HG02571 (cell line): ENCODE measurements around the gene PAQR8.
"Not testable (repeated sequence)": the region's sequence is repeated elsewhere in the genome, so short reads cannot be mapped to it uniquely, and the experiment has no call there.

Source experiments
- ATAC-seq: cut with Tn5 transposase; IDR thresholded peaks from one replicate; pipeline ENCODE4 v1.9.1; 2021; ENCODE audit warnings: mild to moderate bottlenecking, moderate library complexity; ENCODE audit not compliant: unreplicated experiment

The PAQR8 gene

DNA sequence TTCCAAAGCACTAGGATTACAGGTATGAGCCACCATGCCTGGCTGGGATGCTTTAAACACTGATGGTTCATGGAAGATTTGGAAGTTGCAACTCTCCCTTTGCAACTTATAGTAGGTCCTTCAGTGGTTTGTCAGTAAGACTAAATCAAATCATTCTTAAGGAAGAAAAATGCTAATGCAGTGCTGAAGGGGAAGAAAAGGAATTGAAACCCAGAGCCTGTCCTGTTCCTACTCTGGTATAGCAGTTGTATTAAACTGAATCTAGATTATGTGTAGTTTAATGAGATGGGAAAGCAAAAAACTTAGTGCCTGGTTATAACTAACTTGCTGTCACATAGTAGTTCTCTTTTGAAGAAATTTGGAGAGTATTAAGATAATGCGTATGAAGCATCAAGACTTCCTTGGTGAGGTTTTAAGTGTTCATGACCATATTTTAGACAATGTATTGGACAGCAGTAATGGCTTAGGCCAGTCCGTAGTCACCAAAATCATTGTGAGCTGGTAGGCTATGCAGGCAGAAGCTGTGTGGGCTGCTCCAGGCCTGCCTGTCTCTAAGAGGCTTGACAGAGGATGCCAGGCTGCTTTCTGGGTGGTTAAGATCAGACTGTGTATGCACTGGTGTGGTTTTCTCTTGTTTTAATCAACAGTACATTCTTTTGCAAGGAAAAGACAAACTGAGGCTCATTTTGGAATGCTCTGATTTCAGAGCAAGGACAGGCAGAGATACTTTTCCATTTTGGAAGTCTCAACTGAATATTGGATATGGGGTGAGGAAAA, 14.0 kb downstream of the PAQR8 start:
- no peak for ATAC-seq

DNA sequence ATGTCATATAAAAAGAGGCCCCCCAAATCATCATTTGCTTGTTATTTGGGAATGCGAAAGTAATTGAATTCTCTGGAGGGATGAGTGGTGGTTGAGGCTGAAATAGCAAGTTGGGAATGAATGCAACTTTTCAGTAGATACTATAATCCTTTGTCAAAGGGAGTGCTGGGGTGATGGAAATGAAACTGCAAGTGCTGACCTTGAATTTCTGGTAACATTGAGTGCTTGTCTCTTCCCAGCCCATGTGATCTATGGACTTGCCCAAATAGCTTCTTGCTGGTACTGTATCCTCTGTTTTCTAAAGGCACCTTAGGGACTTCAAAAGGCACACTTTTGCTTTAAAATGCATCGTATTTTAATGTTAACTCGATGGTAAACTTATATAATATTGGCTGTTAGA, 14.8 kb downstream of the PAQR8 start:
- ATAC-seq: no peak

DNA sequence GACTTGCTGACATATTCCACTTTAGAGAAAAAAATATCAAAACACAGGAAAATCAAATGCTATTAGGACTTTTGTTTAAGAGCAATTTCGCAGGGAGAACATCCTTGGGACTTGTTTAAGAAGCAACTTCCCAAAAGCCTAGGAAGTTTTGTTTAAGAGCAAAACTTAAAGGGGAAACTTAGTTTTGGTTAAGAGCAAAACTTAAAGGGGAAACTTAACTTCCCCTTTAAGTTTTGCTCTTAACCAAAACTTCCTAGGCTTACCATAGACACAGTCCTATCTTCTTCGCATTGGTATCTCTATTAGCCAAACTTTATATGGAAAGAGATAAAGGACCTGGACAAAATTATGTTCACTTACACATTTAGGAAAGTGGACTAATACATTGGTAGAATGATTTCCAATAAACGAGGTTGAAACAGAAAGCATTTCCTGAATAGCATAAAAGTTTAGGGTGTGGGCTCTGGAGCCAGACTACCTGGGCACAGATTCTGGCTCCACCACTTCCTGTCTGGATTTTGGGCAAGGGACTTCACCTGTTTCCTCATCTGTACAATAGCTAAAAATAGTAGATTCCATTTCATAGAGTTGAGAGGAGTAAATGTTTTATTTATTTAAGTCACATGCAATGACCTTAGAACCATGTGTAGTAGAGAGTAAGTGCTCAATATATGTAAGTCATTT, 15.7 kb downstream of the PAQR8 start:
- no peak for ATAC-seq

DNA sequence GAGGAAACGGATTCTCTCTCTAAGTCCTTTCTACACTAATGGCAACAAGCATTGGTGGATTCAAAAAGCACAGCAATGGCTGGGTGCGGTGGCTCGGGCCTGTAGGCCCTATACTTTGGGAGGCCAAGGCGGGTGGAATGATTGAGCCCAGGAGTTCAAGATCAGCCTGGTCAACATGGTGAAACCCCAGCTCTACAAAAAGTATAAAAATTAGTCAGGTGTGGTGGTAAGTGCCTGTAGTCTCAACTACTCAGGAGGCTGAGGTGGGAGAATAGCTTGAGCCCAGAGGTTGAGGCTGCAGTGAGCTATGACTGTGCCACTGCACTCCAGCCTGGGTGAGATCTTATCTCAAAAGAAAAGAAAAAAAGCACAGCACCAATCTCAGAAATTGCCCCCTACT, 19.3 kb downstream of the PAQR8 start:
- ATAC-seq: no peak

DNA sequence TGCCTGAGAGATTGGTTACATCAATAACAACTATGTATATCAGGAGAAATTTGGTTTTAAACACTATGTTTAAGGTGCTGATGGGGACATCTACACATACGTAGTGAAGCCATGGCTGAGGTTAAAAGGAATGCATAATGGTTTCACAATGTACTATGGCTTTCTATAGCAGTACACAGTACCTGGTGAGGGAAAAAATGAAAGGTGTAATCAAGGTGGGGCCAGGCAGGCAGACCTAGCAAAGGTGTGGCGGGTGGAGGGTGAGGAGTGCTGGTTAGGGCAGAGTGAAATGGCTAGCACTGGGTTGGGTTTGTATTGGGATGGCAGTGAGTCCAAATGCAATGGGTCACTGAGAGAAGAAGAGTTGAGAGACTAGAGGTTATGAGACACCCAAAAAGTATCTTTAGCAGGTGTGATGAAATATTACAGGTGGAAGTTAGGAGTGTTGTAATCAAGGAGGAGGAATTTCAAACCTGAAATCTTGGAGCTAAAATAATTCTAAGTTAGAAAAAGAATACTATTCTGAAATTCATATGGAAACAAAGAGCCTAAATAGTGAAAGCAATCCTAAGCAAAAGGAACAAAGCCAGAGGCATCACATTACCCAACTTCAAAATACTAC, 22.3 kb downstream of the PAQR8 start:
- ATAC-seq: no peak

DNA sequence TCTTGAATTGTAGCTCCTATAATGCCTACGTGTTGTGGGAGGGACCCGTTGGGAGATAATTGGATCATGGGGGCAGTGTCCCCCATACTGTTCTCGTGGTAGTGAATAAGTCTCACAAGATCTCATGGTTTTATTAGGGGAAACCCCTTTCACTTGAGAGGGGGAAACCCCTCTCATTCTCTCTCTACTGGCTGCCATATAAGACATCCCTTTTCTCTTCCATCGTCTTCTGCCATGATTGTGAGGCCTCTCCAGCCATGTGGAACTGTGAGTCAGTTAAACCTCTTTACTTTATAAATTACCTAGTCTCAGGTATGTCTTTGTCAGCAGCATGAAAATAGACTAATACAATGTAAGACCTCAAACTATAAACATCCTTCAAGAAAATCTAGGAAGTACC, 23.1 kb downstream of the PAQR8 start:
- no peak for ATAC-seq

DNA sequence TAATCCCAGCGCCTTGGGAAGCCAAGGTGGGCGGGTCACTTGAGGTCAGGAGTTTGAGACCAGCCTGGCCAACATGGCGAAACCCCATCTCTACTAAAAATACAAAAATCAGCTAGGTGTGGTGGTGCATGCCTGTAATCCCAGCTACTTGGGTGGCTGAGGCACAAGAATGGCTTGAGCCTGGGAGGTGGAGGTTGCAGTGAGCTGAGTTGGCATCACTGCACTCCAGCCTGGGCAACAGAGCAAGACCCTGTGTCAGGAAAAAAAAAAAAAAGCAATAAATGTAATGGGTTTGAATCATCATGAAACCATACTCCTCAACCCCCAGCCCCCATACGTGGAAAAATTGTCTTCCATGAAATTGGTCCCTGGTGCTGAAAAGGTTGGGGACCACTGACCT, 26.2 kb downstream of the PAQR8 start:
- not testable (repeated sequence) for ATAC-seq

DNA sequence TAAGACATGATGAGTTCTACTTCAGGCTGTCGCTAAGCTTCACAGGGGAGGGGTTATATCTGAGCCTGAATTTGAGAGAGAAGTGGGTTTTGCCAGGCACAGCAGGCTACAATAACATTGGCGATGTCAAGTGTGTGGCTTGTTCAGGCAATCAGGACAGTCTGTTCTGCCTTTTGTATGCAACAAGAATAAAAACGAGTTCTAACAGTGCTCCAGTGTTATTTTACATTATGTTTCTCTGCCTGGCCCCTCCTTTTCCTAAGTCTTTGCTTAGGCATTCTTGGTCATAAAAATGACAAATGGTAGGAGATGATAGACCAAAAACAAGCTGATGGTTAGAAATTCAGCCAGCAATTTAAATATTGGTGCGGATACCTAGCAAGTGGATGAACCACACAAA, 26.8 kb downstream of the PAQR8 start:
- ATAC-seq: no peak

DNA sequence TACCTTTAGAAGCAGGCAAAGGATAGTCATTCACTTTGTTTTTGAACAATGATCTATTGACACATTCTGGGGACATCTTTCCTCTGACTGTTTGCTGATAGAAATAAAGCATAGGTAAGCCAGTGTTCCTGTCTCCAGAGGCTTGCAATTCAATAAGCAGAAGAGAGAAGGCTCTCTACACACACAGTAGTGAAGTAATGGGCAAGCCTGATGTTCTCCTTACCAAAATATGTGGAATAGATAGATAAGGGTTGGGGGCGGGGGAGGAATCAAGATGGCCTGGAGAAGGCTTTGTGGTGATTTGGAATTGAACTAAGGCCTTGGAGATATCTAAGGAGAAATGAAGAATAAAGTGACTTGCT, 27.3 kb downstream of the PAQR8 start:
- no peak for ATAC-seq

DNA sequence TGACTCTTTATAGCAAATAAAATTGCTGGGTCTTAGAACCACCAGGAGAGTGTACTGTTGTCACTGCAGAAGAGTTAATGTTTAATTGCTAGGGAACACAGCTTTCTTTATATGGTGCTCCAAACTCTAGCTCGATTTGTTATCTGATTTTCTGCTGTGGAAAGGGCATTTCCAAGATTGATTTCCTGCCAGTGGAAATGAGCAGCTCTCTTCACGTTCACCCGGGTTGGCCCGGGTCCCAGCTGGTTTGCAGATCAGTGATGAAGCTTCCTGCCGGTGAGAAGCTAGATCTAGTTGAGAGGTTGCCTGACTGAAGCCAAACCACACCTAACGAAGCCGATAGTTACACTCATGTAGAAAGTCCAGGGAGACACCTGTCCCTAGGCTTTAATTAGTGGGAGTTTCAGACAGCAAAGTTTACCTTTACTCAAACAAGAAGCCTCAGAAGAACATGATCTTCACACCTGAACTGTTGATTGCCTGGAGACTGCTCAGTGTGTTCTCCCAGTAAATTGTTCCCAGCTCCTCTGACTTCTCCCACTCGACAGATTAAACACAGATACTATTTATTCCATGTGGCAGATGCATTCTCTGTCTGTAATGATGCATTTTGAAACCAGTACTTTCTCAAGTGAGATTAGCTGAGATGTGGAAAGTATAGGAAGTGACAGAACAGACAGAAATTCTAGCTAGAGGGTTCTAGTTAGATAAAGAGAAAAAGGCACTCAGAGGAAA, 27.8 kb downstream of the PAQR8 start:
- peak; percentile 55 for ATAC-seq

DNA sequence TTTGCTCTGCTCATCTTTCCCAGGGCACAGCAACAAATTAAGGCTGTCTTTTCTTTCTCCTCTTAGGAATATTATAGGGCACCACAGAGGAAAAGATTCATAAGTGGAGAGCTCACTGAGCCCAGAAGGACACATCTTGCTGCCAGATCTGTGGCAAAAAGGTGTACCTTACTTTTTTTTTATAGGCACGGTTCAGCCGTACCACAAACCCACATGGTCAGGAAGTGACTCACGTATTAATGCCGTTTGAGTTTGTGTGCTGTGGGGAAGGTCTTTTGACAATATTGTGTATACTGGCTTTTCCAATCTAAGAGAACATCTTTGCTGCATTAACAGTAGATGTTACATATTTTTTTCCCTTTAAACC, 28.4 kb downstream of the PAQR8 start:
- peak; percentile 31 for ATAC-seq

DNA sequence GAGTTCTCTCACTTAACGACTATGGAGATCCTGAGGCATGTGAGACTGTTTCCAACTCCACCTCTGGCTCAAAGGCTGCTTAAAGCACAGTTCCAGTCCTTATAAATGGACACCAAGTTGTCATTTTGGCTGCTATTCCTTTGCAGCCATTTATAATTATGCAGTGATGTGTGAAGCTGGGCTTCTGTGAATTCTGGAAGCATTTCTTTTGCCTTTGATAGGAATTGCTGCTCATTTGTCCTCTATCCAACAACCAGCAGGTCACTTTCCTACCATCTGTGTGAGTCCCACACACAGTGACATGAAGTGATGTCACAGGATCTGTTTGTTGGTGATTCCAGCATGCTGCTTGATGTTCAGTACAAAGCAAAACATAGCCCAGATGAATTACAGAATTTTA, 29.6 kb downstream of the PAQR8 start:
- no peak for ATAC-seq

DNA sequence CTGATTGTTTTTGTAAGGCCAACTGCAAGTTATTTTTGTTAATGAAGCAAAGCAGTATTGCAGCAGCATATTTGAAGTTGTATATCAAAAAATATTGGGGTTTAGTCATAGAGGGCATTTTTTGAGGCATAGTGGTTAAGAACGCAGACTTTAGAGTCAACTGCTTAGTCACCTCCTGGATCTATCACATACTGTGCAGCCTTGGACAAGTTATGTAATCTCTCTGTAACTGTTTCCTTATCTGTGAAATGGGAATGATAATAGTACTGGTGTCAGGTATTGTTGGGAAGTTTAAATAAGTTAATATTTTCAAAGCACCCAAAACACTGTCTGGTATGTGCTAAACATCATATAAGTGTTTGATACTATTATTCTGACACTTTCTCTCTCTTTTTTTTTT, 31.0 kb downstream of the PAQR8 start:
- ATAC-seq: no peak

DNA sequence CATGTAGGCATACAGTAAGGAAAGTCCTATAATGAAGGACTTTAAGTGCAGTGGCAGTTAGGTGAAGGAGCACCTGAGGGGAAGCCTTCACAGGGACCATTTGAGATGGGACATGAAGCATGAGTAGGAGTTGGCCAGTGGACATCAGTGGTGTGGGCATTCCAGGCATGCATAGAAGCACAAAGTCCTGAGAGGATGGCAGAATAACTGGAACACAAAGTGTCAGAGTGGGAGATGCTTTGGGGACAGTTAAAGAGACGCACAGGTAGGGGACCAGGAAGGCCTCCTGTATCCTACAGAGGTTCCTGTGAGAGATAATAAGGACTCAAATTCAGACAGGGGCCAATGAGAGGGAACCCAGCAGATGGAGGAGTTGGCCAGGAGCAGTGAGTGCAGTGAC, 31.8 kb downstream of the PAQR8 start:
- ATAC-seq: peak; percentile 4

DNA sequence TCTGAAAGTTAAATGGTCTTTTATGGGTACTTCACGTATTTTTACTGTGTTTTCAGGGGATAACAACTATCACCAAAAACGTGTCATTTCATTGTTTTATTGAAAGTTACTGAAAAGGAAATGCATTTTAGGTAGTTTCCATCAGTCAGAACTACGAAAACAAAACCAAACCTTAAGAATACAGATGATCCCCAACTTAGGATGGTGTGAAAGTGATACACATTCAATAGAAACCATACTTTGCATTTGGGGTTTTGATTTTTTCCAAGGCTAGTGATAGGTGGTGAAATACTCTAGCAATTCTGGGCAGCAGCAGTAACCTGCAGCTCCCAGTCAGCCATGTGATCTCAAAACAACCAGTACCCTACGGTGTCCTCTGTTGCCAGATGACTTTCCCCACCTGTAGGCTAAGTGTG, 32.3 kb downstream of the PAQR8 start:
- peak; percentile 51 for ATAC-seq

DNA sequence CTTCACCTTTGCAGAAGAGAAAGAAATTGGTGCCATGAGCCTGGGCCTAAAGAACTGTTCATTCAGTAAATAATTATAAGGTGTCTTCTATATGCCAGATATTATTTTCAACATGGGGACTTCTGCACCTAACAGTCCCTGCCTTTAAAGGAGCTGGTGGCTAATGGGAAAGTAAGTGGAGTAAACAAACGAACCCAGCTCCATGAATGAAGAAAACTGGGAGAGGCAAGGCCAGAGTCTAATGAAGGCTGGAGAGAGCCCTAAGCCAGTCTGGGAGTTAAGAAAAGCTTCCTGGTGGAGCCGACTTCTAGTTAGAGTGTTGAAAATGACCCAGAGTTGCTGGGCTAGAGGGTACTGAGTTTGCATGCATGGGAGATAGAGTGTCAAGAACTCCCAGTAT, 34.0 kb downstream of the PAQR8 start:
- ATAC-seq: no peak

DNA sequence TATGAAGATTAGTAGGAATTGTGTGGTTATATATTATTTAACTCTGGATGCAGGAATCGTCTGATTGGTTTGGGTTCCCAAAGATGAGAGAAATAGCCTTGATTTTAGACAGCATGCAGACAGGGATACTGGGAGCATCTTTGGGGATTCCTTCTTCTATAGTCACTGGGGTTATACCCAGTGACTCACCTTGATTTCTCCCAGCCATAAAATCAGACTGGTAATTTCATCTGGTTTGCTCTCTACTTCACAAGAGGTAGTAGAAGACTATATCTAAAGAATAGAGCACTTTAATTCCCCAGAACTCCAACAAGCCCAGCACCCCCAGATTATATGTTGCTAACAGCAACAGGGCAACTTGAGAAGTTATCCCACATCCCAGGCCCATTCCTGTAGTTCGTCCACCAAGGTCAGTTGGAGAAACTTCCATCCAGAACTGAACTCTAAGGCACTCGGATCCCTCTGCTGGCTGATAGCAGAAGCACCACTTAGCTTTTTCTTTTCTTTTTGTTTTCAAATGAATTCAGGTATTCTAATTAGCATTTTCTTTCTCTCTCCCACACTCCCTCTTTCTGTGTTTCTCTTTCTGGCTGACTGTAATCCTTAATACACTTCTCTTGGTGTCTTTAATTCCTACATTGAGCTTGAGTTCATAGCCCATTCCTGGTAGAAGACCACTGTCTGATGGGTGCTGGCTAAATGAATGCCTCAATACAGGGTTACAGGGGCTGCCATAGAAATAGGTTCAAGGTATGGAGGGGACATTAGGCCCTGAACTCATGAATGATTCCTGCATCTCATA, 37.8 kb downstream of the PAQR8 start:
- no peak for ATAC-seq

DNA sequence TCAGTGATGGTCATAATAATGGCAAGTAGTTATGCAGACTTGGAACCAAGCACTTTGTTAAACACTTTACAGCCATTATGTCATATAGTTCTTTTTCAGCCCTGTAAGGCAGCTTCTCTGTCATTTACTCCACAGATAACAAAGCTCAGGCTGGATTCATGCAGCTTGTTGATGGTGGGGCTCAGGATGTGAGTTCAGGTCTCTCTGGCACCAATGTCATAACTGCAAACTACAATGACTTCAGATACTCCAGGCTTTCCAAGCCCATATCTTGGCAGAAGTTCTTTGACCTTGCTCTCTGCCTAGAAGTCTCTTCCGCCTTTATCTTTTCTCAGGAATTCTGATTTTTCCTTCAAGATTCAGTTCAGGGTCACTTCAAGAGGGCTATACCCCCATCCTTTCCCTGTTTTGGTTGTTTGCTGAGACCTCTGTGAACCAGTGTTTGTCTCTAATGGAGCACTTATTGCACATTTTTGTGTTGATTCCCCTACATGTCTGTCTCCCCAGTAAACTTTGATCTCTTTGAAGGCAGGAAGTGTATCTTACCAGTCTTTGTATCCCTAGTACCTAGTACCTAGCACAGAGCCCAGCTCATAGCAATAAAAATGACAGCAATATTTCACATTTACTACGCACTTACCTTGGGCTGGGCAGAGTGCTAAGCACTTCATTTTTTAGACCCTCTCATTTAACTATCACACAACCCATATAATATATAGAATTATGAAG, 38.5 kb downstream of the PAQR8 start:
- ATAC-seq: no peak

DNA sequence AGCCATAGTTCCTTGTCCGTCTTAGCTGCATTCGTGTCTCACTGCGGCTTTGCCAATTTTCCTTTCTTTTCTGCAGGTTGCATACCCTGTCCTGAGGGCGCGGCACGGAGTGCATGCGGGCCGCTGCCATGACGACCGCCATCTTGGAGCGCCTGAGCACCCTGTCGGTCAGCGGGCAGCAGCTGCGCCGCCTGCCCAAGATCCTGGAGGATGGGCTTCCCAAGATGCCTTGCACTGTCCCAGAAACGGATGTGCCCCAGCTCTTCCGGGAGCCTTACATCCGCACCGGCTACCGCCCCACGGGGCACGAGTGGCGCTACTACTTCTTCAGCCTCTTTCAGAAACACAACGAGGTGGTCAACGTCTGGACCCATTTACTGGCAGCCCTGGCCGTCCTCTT, 41.1 kb downstream of the PAQR8 start:
- ATAC-seq: no peak

DNA sequence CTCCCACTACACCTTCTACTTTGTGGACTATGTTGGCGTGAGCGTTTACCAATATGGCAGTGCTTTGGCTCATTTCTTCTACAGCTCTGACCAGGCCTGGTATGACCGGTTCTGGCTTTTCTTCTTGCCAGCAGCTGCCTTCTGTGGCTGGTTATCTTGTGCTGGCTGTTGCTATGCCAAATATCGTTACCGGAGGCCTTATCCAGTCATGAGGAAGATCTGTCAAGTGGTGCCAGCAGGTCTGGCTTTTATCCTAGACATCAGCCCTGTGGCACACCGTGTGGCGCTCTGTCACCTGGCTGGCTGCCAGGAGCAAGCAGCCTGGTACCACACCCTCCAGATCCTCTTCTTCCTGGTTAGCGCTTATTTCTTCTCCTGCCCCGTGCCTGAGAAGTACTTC, 41.7 kb downstream of the PAQR8 start:
- no peak for ATAC-seq
